ENCODE measurements around the gene GGT6. TPM values are rescaled to one million over a fixed set of nuclear protein-coding genes. Genes with fewer than 3 reads are reported as not detected.

Gene GGT6
- total RNA-seq, 1 experiment from 2014 or later = not detected

DNA sequence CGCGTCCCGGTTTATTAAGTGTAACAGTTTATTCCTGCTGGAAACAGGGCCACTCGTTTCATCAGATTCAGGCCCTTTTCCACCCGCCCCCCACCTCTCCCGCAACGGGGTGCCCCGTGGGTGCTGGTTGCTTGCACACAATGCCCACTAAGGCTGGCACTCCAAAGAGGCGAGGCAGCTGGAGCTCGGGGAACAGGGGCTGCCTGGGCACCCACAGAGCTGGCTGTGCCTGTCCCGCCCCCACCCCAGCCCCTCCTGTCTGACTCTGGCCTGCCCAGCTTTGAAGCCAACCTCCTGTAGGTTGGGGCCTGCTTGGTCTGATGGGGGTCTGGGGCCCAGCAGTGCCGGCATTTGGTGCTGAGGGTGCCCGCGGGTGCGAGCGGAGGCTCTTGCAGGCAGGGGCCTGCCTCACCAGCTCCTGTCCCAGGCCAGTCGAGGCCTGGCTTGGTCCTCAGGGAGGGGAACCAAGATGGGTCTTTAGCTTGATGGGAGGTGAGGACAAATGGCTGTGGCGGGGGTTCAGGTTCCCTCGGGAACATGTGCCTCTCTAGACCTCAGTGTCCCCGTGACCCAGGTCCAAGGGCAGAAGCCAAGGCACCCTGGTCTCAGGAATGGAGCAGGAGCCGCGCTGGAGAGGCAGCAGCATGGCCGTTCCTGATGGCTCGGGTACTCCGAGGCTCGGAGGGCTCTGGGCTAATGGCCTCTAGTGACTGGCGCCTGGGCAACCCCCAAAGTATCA is 25.3 kb downstream of the GGT6 start:
- Histone ChIP-seq H3F3A (ENCODE audit: low read length, unreplicated experiment) (no peaks in the 10 kb centered on the region), H3K27me3 (ENCODE audit: low read length) (no peaks in the 10 kb centered on the region), H3K36me3 (ENCODE audit: low read depth, low read length) (no peaks in the 10 kb centered on the region), H3K27ac (ENCODE audit: low read length) (no peak overlapping the region), H3K4me2 (ENCODE audit: low read length) (no peak overlapping the region), H3K9me2 (replicated peaks; ENCODE audit: low read length) (no peaks in the 10 kb centered on the region), H2AFZ (ENCODE audit: low read length) (no peak overlapping the region), H3K79me2 (ENCODE audit: low read length) (no peaks in the 10 kb centered on the region), H3K4me3 (ENCODE audit: low read length) (no peak overlapping the region), H4K20me1 (ENCODE audit: low read length) (no peaks in the 10 kb centered on the region; the same call in 1 of the 2 replicates), H3K9ac (ENCODE audit: low read length) (no peak overlapping the region), H3K9me3 (ENCODE audit: low read length) (no peaks in the 10 kb centered on the region), H3K4me1 (ENCODE audit: insufficient read depth, low read length) (peaks cover 8% of the 10 kb centered on the region; the same call in 1 of the 2 replicates)
- DNase-seq (no peak), ATAC-seq (no peak)
- TF ChIP-seq EZH2phosphoT487 (IDR thresholded peaks at IDR 0.05; ENCODE audit: borderline replicate concordance, low read length) (no peak), EZH2 (IDR thresholded peaks at IDR 0.05; ENCODE audit: low read length, unreplicated experiment) (no peak)
- TF ChIP-seq, protein P1, sequence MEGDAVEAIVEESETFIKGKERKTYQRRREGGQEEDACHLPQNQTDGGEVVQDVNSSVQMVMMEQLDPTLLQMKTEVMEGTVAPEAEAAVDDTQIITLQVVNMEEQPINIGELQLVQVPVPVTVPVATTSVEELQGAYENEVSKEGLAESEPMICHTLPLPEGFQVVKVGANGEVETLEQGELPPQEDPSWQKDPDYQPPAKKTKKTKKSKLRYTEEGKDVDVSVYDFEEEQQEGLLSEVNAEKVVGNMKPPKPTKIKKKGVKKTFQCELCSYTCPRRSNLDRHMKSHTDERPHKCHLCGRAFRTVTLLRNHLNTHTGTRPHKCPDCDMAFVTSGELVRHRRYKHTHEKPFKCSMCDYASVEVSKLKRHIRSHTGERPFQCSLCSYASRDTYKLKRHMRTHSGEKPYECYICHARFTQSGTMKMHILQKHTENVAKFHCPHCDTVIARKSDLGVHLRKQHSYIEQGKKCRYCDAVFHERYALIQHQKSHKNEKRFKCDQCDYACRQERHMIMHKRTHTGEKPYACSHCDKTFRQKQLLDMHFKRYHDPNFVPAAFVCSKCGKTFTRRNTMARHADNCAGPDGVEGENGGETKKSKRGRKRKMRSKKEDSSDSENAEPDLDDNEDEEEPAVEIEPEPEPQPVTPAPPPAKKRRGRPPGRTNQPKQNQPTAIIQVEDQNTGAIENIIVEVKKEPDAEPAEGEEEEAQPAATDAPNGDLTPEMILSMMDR (conservative IDR thresholded peaks at IDR 0.05; ENCODE audit: low read depth, low read length) = no peak
- ChIA-PET CTCF (no interaction called here), POLR2A (ENCODE audit: unreplicated experiment) (no interaction called here)
- intact Hi-C loops (cut with micrococcal nuclease) = loop anchor here (10.0 kb wide), 1 partner anchor 110 kb away; no protein-coding TSS in a partner anchor
- no TSS peak for BruUV-seq (replicated peaks)

DNA sequence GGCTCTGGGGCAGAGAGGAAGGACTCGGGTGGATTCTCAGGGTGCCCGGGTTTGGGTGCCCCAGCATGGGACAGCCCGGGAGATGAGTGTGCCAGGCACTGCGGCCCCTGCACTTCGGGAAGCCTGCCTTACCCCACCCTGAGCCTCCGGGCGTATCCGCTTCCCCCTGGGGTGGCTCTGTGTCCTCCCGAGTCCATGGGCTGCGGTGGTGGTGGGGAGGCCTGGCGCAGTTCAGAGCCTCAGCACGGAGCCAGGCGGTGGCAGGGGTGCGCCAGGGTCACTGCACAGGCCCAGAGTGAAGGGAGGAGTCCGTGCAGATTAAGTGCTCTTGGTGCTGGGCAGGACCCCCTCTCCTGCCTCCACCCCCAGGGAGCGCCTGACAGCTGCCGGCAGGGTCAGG is 25.9 kb downstream of the GGT6 start:
- no peak overlapping the region for H3K9ac ChIP-seq (ENCODE audit: low read length)
- peak; percentile 27 for ATAC-seq
- POLR2A ChIA-PET (ENCODE audit: unreplicated experiment) = no interaction called here

More for the DNA sequence above, 25.9 kb downstream of the GGT6 start:
- Histone ChIP-seq H4K20me1 (ENCODE audit: low read length) (no peaks in the 10 kb centered on the region; the same call in 1 of the 2 replicates), H3F3A (ENCODE audit: low read length, unreplicated experiment) (no peaks in the 10 kb centered on the region), H3K4me1 (ENCODE audit: insufficient read depth, low read length) (peaks cover 8% of the 10 kb centered on the region; the same call in 1 of the 2 replicates), H3K4me2 (ENCODE audit: low read length) (0 out of 2 replicates have a peak overlapping the region, but pooled peaks have one; percentile 21), H3K36me3 (ENCODE audit: low read depth, low read length) (no peaks in the 10 kb centered on the region), H3K27me3 (ENCODE audit: low read length) (no peaks in the 10 kb centered on the region), H3K9me3 (ENCODE audit: low read length) (no peaks in the 10 kb centered on the region), H3K9me2 (replicated peaks; ENCODE audit: low read length) (no peaks in the 10 kb centered on the region), H3K27ac (ENCODE audit: low read length) (no peak overlapping the region), H2AFZ (ENCODE audit: low read length) (no peak overlapping the region), H3K4me3 (ENCODE audit: low read length) (no peak overlapping the region), H3K79me2 (ENCODE audit: low read length) (no peaks in the 10 kb centered on the region)
- intact Hi-C loops (cut with micrococcal nuclease) = loop anchor here (10.0 kb wide), 1 partner anchor 110 kb away; no protein-coding TSS in a partner anchor
- CTCF ChIA-PET = no interaction called here
- DNase-seq = no peak
- TF ChIP-seq EZH2phosphoT487 (IDR thresholded peaks at IDR 0.05; ENCODE audit: borderline replicate concordance, low read length) = no peak
- no peak for TF ChIP-seq EZH2 (IDR thresholded peaks at IDR 0.05; ENCODE audit: low read length, unreplicated experiment)
- TF ChIP-seq, protein P1 (conservative IDR thresholded peaks at IDR 0.05; ENCODE audit: low read depth, low read length) = no peak
- no TSS peak for BruUV-seq (replicated peaks)

Data from PC-3 (cell line).